ENCODE results near the gene TFAP2A. TPM values are rescaled to one million over a fixed set of nuclear protein-coding genes. Genes with fewer than 3 reads are reported as not detected.

Gene TFAP2A
- polyA plus RNA-seq, 1 donor (not counting 4 experiments of a cell fraction or from before 2014, with no cell fraction given): 30.2 TPM

GRCh38 chr6:10421158-10421920 lies 6.5 kb upstream of the TFAP2A start:
- H3K27ac ChIP-seq (ENCODE audit: control insufficient read depth, insufficient read depth, low read length): peak overlapping the region; percentile 100
- H3K4me1 ChIP-seq (ENCODE audit: control insufficient read depth, extremely low read depth, insufficient read depth, low read length): peaks cover 24% of the 10 kb centered on the region
- H4K20me1 ChIP-seq (ENCODE audit: control insufficient read depth, extremely low read depth, insufficient read depth, low read length): no peaks in the 10 kb centered on the region
- dilution Hi-C loops (cut with MboI; ENCODE audit: extremely low pct_ligation_motif_present, low sequenced_read_pairs): no loop called here
- no peak overlapping the region for H2AFZ ChIP-seq (ENCODE audit: control insufficient read depth, low read length)
- peaks cover 0 to 11% of the 10 kb centered on the region in 2 experiments for H3K36me3 ChIP-seq (ENCODE audit: control insufficient read depth in 2 of 2, extremely low read depth in 1 of 2, insufficient read depth in 2 of 2, low read length in 2 of 2)
- H3K9me1 ChIP-seq (ENCODE audit: control insufficient read depth, extremely low read depth, insufficient read depth, low read length): no peaks in the 10 kb centered on the region
- H3K9ac ChIP-seq (ENCODE audit: control insufficient read depth, extremely low read depth, insufficient read depth, low read length): no peak overlapping the region
- no peaks in the 10 kb centered on the region for H3K27me3 ChIP-seq (ENCODE audit: control insufficient read depth, extremely low read depth, insufficient read depth, low read length)
- DNase-seq (ENCODE audit: low read depth, low spot score) (no peak), FAIRE-seq (no peak)
- TF ChIP-seq CTCF (optimal IDR thresholded peaks at IDR 0.05 in 1 of 3, IDR thresholded peaks at IDR 0.05 in 1 of 3, conservative IDR thresholded peaks at IDR 0.05 in 1 of 3; ENCODE audit: extremely low read depth in 1 of 3, insufficient read depth in 2 of 3, low read length in 3 of 3): no peak
- no peak for TF ChIP-seq EZH2 (IDR thresholded peaks at IDR 0.05; ENCODE audit: low read length)
- peaks cover 28% of the 10 kb centered on the region for H3K79me2 ChIP-seq (ENCODE audit: control insufficient read depth, insufficient read depth, low read length)
- H3K4me2 ChIP-seq (ENCODE audit: control insufficient read depth, extremely low read depth, insufficient read depth, low read depth, low read length): peak overlapping the region; percentile 100
- no peaks in the 10 kb centered on the region for H3K9me3 ChIP-seq (ENCODE audit: control insufficient read depth, low read depth, low read length)
- no peak overlapping the region for H3K4me3 ChIP-seq (ENCODE audit: control insufficient read depth in 2 of 3, extremely low read depth in 1 of 3, insufficient read depth in 2 of 3, low read depth in 1 of 3, low read length in 3 of 3)

- Histone ChIP-seq H3K27me3 (ENCODE audit: control insufficient read depth, extremely low read depth, insufficient read depth, low read length) (no peaks in the 10 kb centered on the region), H3K27ac (ENCODE audit: control insufficient read depth, insufficient read depth, low read length) (peak overlapping the region; percentile 100)
These were observed 5.8 kb upstream of the TFAP2A start for GRCh38 chr6:10420546-10421157.

More at GRCh38 chr6:10420546-10421157, 5.8 kb upstream of the TFAP2A start:
- Histone ChIP-seq H3K9me3 (ENCODE audit: control insufficient read depth, low read depth, low read length) (no peaks in the 10 kb centered on the region), H3K79me2 (ENCODE audit: control insufficient read depth, insufficient read depth, low read length) (peaks cover 35% of the 10 kb centered on the region), H3K9me1 (ENCODE audit: control insufficient read depth, extremely low read depth, insufficient read depth, low read length) (no peaks in the 10 kb centered on the region), H3K4me2 (ENCODE audit: control insufficient read depth, extremely low read depth, insufficient read depth, low read depth, low read length) (peak overlapping the region; percentile 100), H3K9ac (ENCODE audit: control insufficient read depth, extremely low read depth, insufficient read depth, low read length) (peak overlapping the region; percentile 100), H3K4me3 (ENCODE audit: control insufficient read depth in 2 of 3, extremely low read depth in 1 of 3, insufficient read depth in 2 of 3, low read depth in 1 of 3, low read length in 3 of 3) (peak overlapping the region; percentile 65 to 99 (median 95)), H4K20me1 (ENCODE audit: control insufficient read depth, extremely low read depth, insufficient read depth, low read length) (no peaks in the 10 kb centered on the region), H2AFZ (ENCODE audit: control insufficient read depth, low read length) (no peak overlapping the region), H3K36me3 (ENCODE audit: control insufficient read depth in 2 of 2, extremely low read depth in 1 of 2, insufficient read depth in 2 of 2, low read length in 2 of 2) (peaks cover 0 to 11% of the 10 kb centered on the region in 2 experiments), H3K4me1 (ENCODE audit: control insufficient read depth, extremely low read depth, insufficient read depth, low read length) (peaks cover 24% of the 10 kb centered on the region)
- peak; percentile 34 for FAIRE-seq
- no peak for DNase-seq (ENCODE audit: low read depth, low spot score)
- no peak for TF ChIP-seq CTCF (optimal IDR thresholded peaks at IDR 0.05 in 1 of 3, IDR thresholded peaks at IDR 0.05 in 1 of 3, conservative IDR thresholded peaks at IDR 0.05 in 1 of 3; ENCODE audit: extremely low read depth in 1 of 3, insufficient read depth in 2 of 3, low read length in 3 of 3)
- no peak for TF ChIP-seq EZH2 (IDR thresholded peaks at IDR 0.05; ENCODE audit: low read length)
- dilution Hi-C loops (cut with MboI; ENCODE audit: extremely low pct_ligation_motif_present, low sequenced_read_pairs): no loop called here
